RKO (cell line): Measurements from ENCODE around the gene ACKR3.
A peak's percentile ranks its signal among the peaks of the same experiment; 100 is the strongest.

Source experiments
- DNase-seq: peaks from one replicate; pipeline ENCODE4 v3.0.0-alpha.2; 2016; ENCODE audit warnings: low spot score

Gene ACKR3

GRCh38 chr2:236550290-236550689, 19.3 kb upstream of the ACKR3 start:
- DNase-seq, result no peak

GRCh38 chr2:236550701-236551465, 18.7 kb upstream of the ACKR3 start:
- DNase-seq, result no peak

- no peak for DNase-seq
These were observed 18.0 kb upstream of the ACKR3 start for GRCh38 chr2:236551471-236552211.

GRCh38 chr2:236552212-236552542, 17.4 kb upstream of the ACKR3 start:
- DNase-seq, result no peak

- no peak for DNase-seq
These were observed 16.9 kb upstream of the ACKR3 start for GRCh38 chr2:236552581-236553363.

GRCh38 chr2:236553522-236553921, 16.1 kb upstream of the ACKR3 start:
- no peak for DNase-seq

- no peak for DNase-seq
These were observed 14.9 kb upstream of the ACKR3 start for GRCh38 chr2:236554629-236555282.

GRCh38 chr2:236555481-236555880, 14.1 kb upstream of the ACKR3 start:
- no peak for DNase-seq

- no peak for DNase-seq
These were observed 12.2 kb upstream of the ACKR3 start for GRCh38 chr2:236557306-236558030.

- DNase-seq, result no peak
These were observed 11.6 kb upstream of the ACKR3 start for GRCh38 chr2:236558036-236558435.

- no peak for DNase-seq
These were observed 10.3 kb upstream of the ACKR3 start for GRCh38 chr2:236558993-236559978.

GRCh38 chr2:236561874-236562273, 7.8 kb upstream of the ACKR3 start:
- DNase-seq, result no peak

GRCh38 chr2:236562434-236562833, 7.2 kb upstream of the ACKR3 start:
- peak; percentile 30 for DNase-seq

GRCh38 chr2:236563953-236564352, 5.7 kb upstream of the ACKR3 start:
- no peak for DNase-seq

- DNase-seq, result no peak
These were observed 4.4 kb upstream of the ACKR3 start for GRCh38 chr2:236565212-236565611.

- no peak for DNase-seq
These were observed 3.7 kb upstream of the ACKR3 start for GRCh38 chr2:236565879-236566402.

- DNase-seq, result no peak
These were observed 3.0 kb upstream of the ACKR3 start for GRCh38 chr2:236566596-236566995.

GRCh38 chr2:236568068-236568921, 1.3 kb upstream of the ACKR3 start:
- no peak for DNase-seq

- DNase-seq, result no peak
These were observed 578 bp upstream of the ACKR3 start for GRCh38 chr2:236568922-236569572.
